Stimulated activated CD4-positive, alpha-beta T cell treated with anti-CD3 and anti-CD28 coated beads, Interleukin-2, amount 100 ng/mL, for 48 hours (primary cell): Measurements from ENCODE around the gene LIMCH1.
"Not testable (repeated sequence)": the region's sequence is repeated elsewhere in the genome, so short reads cannot be mapped to it uniquely, and the experiment has no call there.

Experiments
- DNase-seq, 2 donors: peaks; one replicate each; pipeline ENCODE4 v3.0.0-alpha.2; 2020

LIMCH1 gene

GRCh38 chr4:41611881-41612871, 74.2 kb downstream of the LIMCH1 start:
- no peak for DNase-seq

GRCh38 chr4:41613386-41613785, 75.4 kb downstream of the LIMCH1 start:
- no peak for DNase-seq

GRCh38 chr4:41613821-41614220, 75.9 kb downstream of the LIMCH1 start:
- no peak for DNase-seq

- DNase-seq, result no peak
These were observed 76.6 kb downstream of the LIMCH1 start for GRCh38 chr4:41614519-41614918.

- no peak for DNase-seq
These were observed 81.2 kb downstream of the LIMCH1 start for GRCh38 chr4:41619161-41619560.

- no peak for DNase-seq
These were observed 82.8 kb downstream of the LIMCH1 start for GRCh38 chr4:41620594-41621256.

GRCh38 chr4:41622787-41623186, 84.8 kb downstream of the LIMCH1 start:
- no peak for DNase-seq

- DNase-seq, result no peak
These were observed 86.8 kb downstream of the LIMCH1 start for GRCh38 chr4:41624765-41625164.

GRCh38 chr4:41625531-41625930, 87.6 kb downstream of the LIMCH1 start:
- DNase-seq, result no peak

GRCh38 chr4:41628936-41629335, 91.0 kb downstream of the LIMCH1 start:
- no peak for DNase-seq

GRCh38 chr4:41631523-41631922, 93.6 kb downstream of the LIMCH1 start:
- no peak for DNase-seq

GRCh38 chr4:41632481-41633073, 94.6 kb downstream of the LIMCH1 start:
- no peak for DNase-seq

- no peak for DNase-seq
These were observed 95.4 kb downstream of the LIMCH1 start for GRCh38 chr4:41633321-41633720.

- no peak for DNase-seq
These were observed 97.5 kb downstream of the LIMCH1 start for GRCh38 chr4:41635441-41635840.

GRCh38 chr4:41638203-41638602, 100.2 kb downstream of the LIMCH1 start:
- DNase-seq, result no peak

GRCh38 chr4:41638866-41639265, 100.9 kb downstream of the LIMCH1 start:
- DNase-seq, result no peak

GRCh38 chr4:41639291-41639690, 101.3 kb downstream of the LIMCH1 start:
- DNase-seq, result no peak

GRCh38 chr4:41640906-41641305, 102.9 kb downstream of the LIMCH1 start:
- DNase-seq, result no peak

GRCh38 chr4:41642746-41643145, 104.8 kb downstream of the LIMCH1 start:
- DNase-seq, result not testable (repeated sequence)

GRCh38 chr4:41643331-41643730, 105.4 kb downstream of the LIMCH1 start:
- no peak for DNase-seq

GRCh38 chr4:41644288-41644914, 106.4 kb downstream of the LIMCH1 start:
- peak; percentile 7 to 10 for DNase-seq

- no peak for DNase-seq
These were observed 106.9 kb downstream of the LIMCH1 start for GRCh38 chr4:41644915-41645295.

- no peak for DNase-seq
These were observed 107.9 kb downstream of the LIMCH1 start for GRCh38 chr4:41645728-41646390.
